GM21447 (cell line): Measurements from ENCODE around the gene ZNF254.
"Not testable (repeated sequence)": the region's sequence is repeated elsewhere in the genome, so short reads cannot be mapped to it uniquely, and the experiment has no call there.

Experiments
- ATAC-seq: cut with Tn5 transposase; IDR thresholded peaks from one replicate; pipeline ENCODE4 v1.9.1; 2021; ENCODE audit not compliant: unreplicated experiment

ZNF254 gene

DNA sequence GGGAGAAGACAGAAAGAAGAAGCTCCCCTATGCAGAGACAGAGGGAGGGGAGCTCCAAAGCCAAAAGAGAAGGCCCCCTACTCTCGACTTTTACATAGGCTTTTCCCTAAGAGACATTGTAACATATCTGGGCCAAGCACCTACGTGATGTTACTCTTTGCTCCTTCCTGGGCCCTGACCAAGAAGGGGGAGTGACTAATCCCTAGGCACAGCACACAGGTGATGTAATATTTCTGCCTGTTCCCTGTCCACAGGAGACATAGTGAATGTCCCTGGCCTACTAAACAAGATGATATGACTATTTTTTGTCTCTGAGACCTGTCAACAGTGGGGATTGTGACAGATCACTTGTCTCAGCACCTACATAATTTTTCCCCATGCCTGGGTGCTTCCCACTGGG lies 15.9 kb upstream of the ZNF254 start:
- no peak for ATAC-seq

DNA sequence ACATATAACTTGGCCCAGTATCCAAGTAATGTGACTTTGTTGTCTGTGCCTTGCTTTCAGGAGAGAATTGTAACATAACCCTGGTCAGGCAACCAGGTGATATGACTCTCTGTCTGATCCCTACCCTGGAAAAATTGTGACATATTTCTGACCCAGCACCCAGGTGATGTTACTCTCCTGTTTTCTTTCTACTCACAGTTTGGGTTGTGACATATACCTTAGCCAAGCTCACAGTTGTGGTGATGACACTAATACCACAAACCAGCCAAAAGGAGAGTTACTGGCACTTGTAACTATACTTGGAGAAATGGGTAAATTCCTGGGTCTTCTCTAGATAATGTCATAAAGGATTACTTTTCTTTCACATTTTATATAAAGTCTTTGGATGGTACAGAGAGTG lies 14.3 kb upstream of the ZNF254 start:
- no peak for ATAC-seq

GRCh38 chr19:24073807-24074206 lies 13.2 kb upstream of the ZNF254 start:
- ATAC-seq, result no peak

GRCh38 chr19:24074720-24075454 lies 12.1 kb upstream of the ZNF254 start:
- ATAC-seq, result no peak

DNA sequence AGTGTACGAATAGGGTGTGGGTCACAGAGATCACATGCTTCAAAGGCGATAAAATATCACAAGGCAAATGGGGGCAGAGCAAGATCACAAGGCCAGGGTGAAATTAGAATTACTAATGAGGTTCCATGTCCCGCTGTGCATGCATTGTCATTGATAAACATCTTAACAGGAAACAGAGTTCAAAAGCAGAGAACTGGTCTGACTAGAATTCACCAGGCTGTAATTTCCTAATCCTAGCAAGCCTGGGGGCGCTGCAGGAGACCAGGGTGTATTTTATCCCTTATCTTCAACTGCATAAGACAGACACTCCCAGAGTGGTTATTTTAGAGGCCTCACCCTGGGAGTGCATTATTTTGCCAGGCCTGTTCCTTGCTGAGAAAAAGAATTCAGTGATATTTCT lies 11.5 kb upstream of the ZNF254 start:
- ATAC-seq, result not testable (repeated sequence)

DNA sequence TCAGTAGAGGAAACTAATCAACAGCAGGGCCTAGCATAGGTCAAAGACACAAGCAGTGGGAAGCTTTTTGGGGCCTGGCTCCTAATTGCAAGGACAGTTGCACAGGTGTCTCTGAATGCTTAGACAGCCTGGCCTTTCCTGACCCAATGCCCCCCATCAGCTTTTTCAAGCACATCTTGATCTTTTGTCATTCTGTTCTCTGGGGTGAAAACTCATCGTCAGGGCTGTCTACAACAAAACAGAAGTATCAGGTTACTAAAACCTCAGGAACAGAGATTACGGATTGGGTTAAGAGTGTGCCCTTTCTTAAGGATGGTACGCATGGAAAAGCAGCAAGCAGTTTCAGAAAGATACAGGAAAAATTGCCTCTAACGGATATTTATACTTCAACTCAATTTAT lies 8.3 kb upstream of the ZNF254 start:
- no peak for ATAC-seq

- no peak for ATAC-seq
Observed at GRCh38 chr19:24081056-24081455, 5.9 kb upstream of the ZNF254 start.

DNA sequence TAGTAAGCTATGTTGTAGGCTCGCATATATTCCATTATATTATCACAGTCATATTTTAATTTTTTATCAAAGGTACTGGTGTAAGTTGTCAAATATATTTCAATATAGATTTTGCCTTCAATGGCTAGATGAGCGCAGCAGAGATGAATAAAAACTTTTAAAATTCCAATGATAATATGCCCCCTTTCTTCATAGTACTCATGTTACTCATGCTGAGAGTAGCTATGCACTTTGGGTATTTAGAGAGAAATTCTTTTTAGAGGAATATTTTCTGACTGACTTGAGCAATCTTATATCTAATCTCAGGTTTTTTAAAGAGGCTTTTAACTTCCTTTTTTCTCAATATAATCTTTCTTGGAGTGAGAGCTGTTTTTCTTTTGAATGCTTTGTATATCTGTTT lies 11.4 kb downstream of the ZNF254 start:
- ATAC-seq, result no peak

DNA sequence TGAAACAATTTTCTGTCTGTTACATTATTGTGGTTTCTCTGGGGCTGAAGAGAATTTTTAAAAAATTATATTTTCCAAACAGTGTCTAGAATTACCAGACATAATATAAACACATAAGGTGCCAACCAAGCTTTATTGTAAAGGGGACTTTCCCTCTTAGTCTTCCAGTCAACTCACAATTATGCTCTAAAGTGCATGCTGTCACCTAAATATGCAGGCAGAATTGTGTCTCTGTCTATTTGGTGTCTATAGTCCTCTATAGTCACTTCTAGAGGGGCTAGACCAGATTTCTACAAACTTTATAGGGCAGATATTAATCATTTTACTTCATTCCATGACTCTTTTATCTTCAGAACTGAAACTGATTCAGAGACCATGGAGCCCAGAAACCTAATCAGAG lies 12.8 kb downstream of the ZNF254 start:
- ATAC-seq, result no peak

DNA sequence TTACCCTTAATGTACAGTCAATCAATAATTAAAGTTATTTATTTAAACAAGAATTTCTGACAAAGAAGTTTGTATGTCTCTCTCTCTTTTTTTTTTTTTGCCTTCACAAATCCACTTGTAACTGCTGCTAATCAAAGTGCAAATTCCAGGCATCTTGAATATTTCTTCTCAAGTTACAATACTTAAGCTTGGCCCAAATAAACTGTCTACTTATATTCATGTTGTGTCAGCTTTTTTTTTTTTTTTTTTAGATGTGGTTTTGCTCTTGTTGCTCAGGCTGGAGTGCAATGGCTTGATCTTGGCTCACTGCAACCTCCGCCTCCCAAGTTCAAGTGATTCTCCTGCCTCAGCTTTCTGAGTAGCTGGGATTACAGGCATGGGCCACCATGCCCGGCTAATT lies 13.6 kb downstream of the ZNF254 start:
- not testable (repeated sequence) for ATAC-seq

DNA sequence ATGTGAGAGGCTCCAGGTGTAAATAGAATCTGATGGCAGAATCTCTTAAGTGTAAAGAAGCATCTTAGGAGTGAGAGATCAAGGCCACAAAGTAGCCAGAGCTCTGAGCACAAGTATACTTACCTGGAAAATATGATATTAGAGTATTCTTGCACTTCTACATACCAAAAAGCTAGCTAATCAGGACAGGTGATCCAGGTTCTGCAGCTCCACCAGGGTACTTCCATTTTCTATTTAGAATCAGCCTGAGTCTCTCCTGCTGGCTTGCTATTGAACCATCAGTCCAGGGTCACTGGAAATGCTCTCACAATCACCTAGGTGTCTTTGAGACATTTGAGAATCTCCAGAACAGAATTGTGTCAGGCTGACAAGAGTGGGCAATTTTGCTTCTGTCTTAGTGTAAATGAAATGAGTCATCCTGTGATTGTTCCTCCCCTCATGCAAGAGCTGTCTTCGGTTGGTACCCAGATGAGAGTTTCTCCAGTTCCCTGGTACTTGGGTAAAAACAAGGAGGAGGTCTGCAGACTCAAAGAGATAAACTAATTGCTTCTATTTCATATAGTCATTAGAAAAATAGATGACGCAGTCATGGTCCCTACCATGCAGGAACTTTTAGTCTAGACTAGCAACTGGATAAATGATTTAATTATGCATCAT lies 14.6 kb downstream of the ZNF254 start:
- no peak for ATAC-seq

GRCh38 chr19:24127601-24128000 lies 40.6 kb downstream of the ZNF254 start:
- no peak for ATAC-seq

DNA sequence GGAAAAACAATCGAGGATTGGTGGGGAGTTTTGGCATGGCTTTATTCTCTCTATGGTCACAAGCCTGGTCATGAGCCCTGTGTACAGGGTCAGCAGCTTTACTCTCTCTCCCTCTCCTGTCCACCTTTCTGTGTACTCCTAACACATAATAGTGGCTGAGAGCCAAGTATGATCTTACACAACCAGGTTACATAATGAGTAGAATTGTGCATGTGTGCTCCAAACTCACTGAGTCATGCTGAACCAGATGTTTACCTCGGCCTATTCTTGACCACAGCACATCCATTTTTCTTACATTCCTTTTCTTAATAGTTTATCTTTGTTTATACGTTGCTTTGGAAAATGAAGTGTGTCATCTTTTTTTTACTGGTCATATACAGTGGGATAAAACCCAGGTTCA lies 53.1 kb downstream of the ZNF254 start:
- ATAC-seq, result no peak

GRCh38 chr19:24140591-24140990 lies 53.6 kb downstream of the ZNF254 start:
- ATAC-seq, result no peak

GRCh38 chr19:24141612-24142011 lies 54.6 kb downstream of the ZNF254 start:
- no peak for ATAC-seq

- no peak for ATAC-seq
Observed at GRCh38 chr19:24142771-24143170, 55.8 kb downstream of the ZNF254 start.

DNA sequence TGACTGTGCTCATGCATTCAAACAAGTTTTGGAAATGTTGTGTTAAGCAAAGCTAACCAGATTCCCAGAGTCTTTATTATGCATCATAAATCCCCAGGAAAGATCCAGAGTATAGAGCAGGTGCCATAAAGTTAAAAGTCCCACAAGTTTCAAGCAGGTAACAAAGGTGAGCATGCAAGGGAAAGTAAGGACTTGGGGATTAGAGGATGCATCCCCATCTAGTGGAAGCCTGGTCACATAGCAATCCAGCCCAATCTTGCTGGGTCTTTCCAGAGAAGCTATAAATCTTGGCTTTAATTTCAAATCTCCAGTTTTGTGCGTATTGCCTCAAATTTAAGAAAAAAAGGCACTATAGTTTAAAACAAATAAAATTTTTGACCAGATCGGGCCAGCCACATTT lies 72.7 kb downstream of the ZNF254 start:
- ATAC-seq, result no peak

- ATAC-seq, result no peak
Observed at GRCh38 chr19:24166055-24166454, 79.1 kb downstream of the ZNF254 start.

DNA sequence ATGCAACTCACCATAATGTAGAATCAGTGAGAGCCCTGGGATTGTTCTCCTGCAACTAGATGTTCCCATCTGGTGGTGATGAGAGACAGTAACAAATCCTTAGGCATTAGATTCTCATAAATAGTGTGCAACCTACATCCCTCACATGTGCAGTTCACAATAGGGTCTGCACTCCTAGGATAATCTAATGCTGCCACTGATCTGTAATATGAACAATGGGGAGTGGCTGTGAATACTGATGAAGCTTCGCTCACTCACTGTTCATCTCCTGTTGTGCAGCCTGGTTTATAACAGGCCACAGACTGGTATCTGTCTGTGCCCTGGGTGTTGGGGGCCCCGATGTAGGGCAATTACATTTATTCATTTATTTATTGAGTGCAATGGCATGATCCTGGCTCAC lies 86.9 kb downstream of the ZNF254 start:
- no peak for ATAC-seq

DNA sequence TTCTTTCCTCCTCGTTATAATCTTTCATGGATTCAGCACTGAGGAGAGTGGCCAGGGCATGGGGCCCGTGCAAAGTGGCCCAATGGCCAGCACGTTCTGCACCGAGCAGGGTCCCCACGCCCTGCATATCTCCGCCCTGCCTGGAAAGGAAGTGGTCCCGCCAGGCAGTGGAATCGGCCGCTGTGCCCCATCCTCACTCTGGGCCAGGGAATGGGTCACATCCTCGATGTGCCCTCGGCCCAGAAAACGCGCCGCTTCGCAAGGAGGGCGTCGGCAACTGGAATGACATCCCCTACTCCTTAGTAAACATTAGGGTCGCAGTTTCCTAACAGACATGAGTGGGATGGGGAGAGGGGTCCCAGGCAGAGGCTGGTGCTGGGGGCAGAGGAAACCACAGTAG lies 90.7 kb downstream of the ZNF254 start:
- ATAC-seq, result no peak

DNA sequence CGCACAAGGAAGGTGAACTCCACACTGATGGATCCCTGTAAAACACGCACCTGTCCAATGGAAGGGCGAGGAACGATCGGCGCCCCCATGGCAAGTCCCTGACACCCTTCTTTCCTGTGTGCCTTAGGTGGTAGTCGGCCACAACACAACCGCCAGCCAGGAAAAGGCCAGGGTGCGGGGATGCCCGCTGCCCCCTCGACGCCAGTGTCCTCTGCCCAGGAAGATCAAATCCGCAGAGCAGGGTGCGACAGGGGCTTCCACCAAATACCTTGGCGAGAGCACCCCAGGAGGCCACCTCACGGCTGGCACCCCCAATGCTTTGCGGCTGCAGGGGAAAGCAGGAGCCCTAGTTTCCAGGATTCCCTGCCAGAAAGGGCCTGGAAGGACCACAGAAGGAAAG lies 91.2 kb downstream of the ZNF254 start:
- no peak for ATAC-seq
